ENCODE results near the gene DHRS3.

The DHRS3 gene

GRCh38 chr1:12594966-12595756 is 22.8 kb downstream of the DHRS3 start:
- H3K4me3 ChIP-seq (replicated peaks; ENCODE audit: low read depth, low read length): no peak overlapping the region

GRCh38 chr1:12594490-12594889 is 23.5 kb downstream of the DHRS3 start:
- no peak for TF ChIP-seq CTCF (IDR thresholded peaks at IDR 0.05; ENCODE audit: insufficient read depth, low read length, poor library complexity, severe bottlenecking)
- no peak for DNase-seq (ENCODE audit: extremely low read depth, insufficient read length)
- H3K4me3 ChIP-seq (replicated peaks; ENCODE audit: low read depth, low read length): no peak overlapping the region
- H3K27me3 ChIP-seq (replicated peaks; ENCODE audit: control insufficient read depth, insufficient read depth, low read length): no peaks in the 10 kb centered on the region; the same call in none of the 2 replicates
- H3K36me3 ChIP-seq (ENCODE audit: control insufficient read depth, insufficient read depth, low read length): no peaks in the 10 kb centered on the region

More at GRCh38 chr1:12594966-12595756, 22.8 kb downstream of the DHRS3 start:
- H3K36me3 ChIP-seq (ENCODE audit: control insufficient read depth, insufficient read depth, low read length): no peaks in the 10 kb centered on the region
- no peaks in the 10 kb centered on the region; the same call in none of the 2 replicates for H3K27me3 ChIP-seq (replicated peaks; ENCODE audit: control insufficient read depth, insufficient read depth, low read length)
- no peak for DNase-seq (ENCODE audit: extremely low read depth, insufficient read length)
- TF ChIP-seq CTCF (IDR thresholded peaks at IDR 0.05; ENCODE audit: insufficient read depth, low read length, poor library complexity, severe bottlenecking): no peak

- no peak for DNase-seq (ENCODE audit: extremely low read depth, insufficient read length)
- TF ChIP-seq CTCF (IDR thresholded peaks at IDR 0.05; ENCODE audit: insufficient read depth, low read length, poor library complexity, severe bottlenecking): no peak
- Histone ChIP-seq H3K27me3 (replicated peaks; ENCODE audit: control insufficient read depth, insufficient read depth, low read length) (no peaks in the 10 kb centered on the region; the same call in none of the 2 replicates), H3K36me3 (ENCODE audit: control insufficient read depth, insufficient read depth, low read length) (no peaks in the 10 kb centered on the region), H3K4me3 (replicated peaks; ENCODE audit: low read depth, low read length) (no peak overlapping the region)
These were observed 24.4 kb downstream of the DHRS3 start for GRCh38 chr1:12593621-12594066.

GRCh38 chr1:12592496-12592895 is 25.5 kb downstream of the DHRS3 start:
- no peak for DNase-seq (ENCODE audit: extremely low read depth, insufficient read length)
- TF ChIP-seq CTCF (IDR thresholded peaks at IDR 0.05; ENCODE audit: insufficient read depth, low read length, poor library complexity, severe bottlenecking): no peak
- Histone ChIP-seq H3K27me3 (replicated peaks; ENCODE audit: control insufficient read depth, insufficient read depth, low read length) (no peaks in the 10 kb centered on the region; the same call in 1 of the 2 replicates), H3K4me3 (replicated peaks; ENCODE audit: low read depth, low read length) (no peak overlapping the region), H3K36me3 (ENCODE audit: control insufficient read depth, insufficient read depth, low read length) (no peaks in the 10 kb centered on the region)

GRCh38 chr1:12591267-12591938 is 26.6 kb downstream of the DHRS3 start:
- DNase-seq (ENCODE audit: extremely low read depth, insufficient read length): no peak
- Histone ChIP-seq H3K27me3 (replicated peaks; ENCODE audit: control insufficient read depth, insufficient read depth, low read length) (peaks cover 1% of the 10 kb centered on the region; the same call in 1 of the 2 replicates), H3K4me3 (replicated peaks; ENCODE audit: low read depth, low read length) (no peak overlapping the region), H3K36me3 (ENCODE audit: control insufficient read depth, insufficient read depth, low read length) (no peaks in the 10 kb centered on the region)
- no peak for TF ChIP-seq CTCF (IDR thresholded peaks at IDR 0.05; ENCODE audit: insufficient read depth, low read length, poor library complexity, severe bottlenecking)
